Neural cell (in vitro differentiated cells): ENCODE measurements around the gene CCL28.
"Not testable (repeated sequence)": the region's sequence is repeated elsewhere in the genome, so short reads cannot be mapped to it uniquely, and the experiment has no call there.

Experiments used
- EP300 ChIP-seq: fragments of 450-650 bp; conservative IDR thresholded peaks from 2 replicates; pipeline ENCODE4 v1.6.1; 2014; ENCODE audit warnings: antibody characterized with exemption, mild to moderate bottlenecking, moderate library complexity; ENCODE audit not compliant: poor library complexity, severe bottlenecking
- EZH2 ChIP-seq: fragments of 200-600, 300-800 bp; shearing (Covaris generic), sonication (generic); IDR thresholded peaks from 2 replicates; pipeline ENCODE4 v1.6.1; 2014; ENCODE audit warnings: antibody characterized with exemption, low read length, borderline replicate concordance, mild to moderate bottlenecking; ENCODE audit not compliant: insufficient read depth, poor library complexity, severe bottlenecking
- POLR2AphosphoS5 ChIP-seq: IDR thresholded peaks from 2 replicates; pipeline ENCODE4 v1.6.1; 2012
- SMC3 ChIP-seq: fragments of 450-650 bp; conservative IDR thresholded peaks from 2 replicates; pipeline ENCODE4 v1.6.1; 2014; ENCODE audit warnings: antibody characterized with exemption, mild to moderate bottlenecking, moderate library complexity; ENCODE audit not compliant: poor library complexity
- TAF1 ChIP-seq: IDR thresholded peaks from 2 replicates; pipeline ENCODE4 v1.6.1; 2012; ENCODE audit warnings: low read depth
- TF ChIP-seq, protein P1 (sequence below): fragments of 450-650 bp; IDR thresholded peaks from 2 replicates; pipeline ENCODE4 v1.5.1; 2014; ENCODE audit warnings: antibody characterized with exemption, mild to moderate bottlenecking, moderate library complexity; ENCODE audit not compliant: poor library complexity, severe bottlenecking

- TF ChIP-seq POLR2AphosphoS5, SMC3, TAF1, EZH2, EP300: not testable (repeated sequence)
- TF ChIP-seq, protein P1, sequence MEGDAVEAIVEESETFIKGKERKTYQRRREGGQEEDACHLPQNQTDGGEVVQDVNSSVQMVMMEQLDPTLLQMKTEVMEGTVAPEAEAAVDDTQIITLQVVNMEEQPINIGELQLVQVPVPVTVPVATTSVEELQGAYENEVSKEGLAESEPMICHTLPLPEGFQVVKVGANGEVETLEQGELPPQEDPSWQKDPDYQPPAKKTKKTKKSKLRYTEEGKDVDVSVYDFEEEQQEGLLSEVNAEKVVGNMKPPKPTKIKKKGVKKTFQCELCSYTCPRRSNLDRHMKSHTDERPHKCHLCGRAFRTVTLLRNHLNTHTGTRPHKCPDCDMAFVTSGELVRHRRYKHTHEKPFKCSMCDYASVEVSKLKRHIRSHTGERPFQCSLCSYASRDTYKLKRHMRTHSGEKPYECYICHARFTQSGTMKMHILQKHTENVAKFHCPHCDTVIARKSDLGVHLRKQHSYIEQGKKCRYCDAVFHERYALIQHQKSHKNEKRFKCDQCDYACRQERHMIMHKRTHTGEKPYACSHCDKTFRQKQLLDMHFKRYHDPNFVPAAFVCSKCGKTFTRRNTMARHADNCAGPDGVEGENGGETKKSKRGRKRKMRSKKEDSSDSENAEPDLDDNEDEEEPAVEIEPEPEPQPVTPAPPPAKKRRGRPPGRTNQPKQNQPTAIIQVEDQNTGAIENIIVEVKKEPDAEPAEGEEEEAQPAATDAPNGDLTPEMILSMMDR = not testable (repeated sequence)
These were observed 47.0 kb downstream of the CCL28 start for GRCh38 chr5:43365155-43365554.
